ENCODE data around the gene FBL.
"Not testable (repeated sequence)": the region's sequence is repeated elsewhere in the genome, so short reads cannot be mapped to it uniquely, and the experiment has no call there.

Gene FBL

GRCh38 chr19:39845933-39846677 lies at the start of gene FBL:
TSS of gene FBL (minus strand) at chr19:39846379. CDS start at chr19:39846300, 79 bp downstream.
- peak; percentile 97 to 98 for DNase-seq (ENCODE audit: low read depth in 2 of 2)

GRCh38 chr19:39895096-39895495 lies 48.9 kb upstream of the FBL start:
- not testable (repeated sequence) for DNase-seq (ENCODE audit: low read depth in 2 of 2)

- not testable (repeated sequence) for DNase-seq (ENCODE audit: low read depth in 2 of 2)
These were observed 48.0 kb upstream of the FBL start for GRCh38 chr19:39894236-39894606.

GRCh38 chr19:39893366-39894235 lies 47.4 kb upstream of the FBL start:
- peak in 1 of 2 donors; percentile 53 for DNase-seq (ENCODE audit: low read depth in 2 of 2)

- not testable (repeated sequence) for DNase-seq (ENCODE audit: low read depth in 2 of 2)
These were observed 46.3 kb upstream of the FBL start for GRCh38 chr19:39892506-39892902.

GRCh38 chr19:39891660-39892505 lies 45.7 kb upstream of the FBL start:
- not testable (repeated sequence) for DNase-seq (ENCODE audit: low read depth in 2 of 2)

GRCh38 chr19:39890755-39891551 lies 44.8 kb upstream of the FBL start:
- DNase-seq (ENCODE audit: low read depth in 2 of 2), result no peak

GRCh38 chr19:39889872-39890754 lies 43.9 kb upstream of the FBL start:
- not testable (repeated sequence) for DNase-seq (ENCODE audit: low read depth in 2 of 2)

- DNase-seq (ENCODE audit: low read depth in 2 of 2), result not testable (repeated sequence)
These were observed 41.3 kb upstream of the FBL start for GRCh38 chr19:39887456-39887951.

GRCh38 chr19:39885821-39886554 lies 39.8 kb upstream of the FBL start:
- DNase-seq (ENCODE audit: low read depth in 2 of 2), result not testable (repeated sequence)

GRCh38 chr19:39884721-39885120 lies 38.5 kb upstream of the FBL start:
- DNase-seq (ENCODE audit: low read depth in 2 of 2), result not testable (repeated sequence)

- DNase-seq (ENCODE audit: low read depth in 2 of 2), result not testable (repeated sequence)
These were observed 36.5 kb upstream of the FBL start for GRCh38 chr19:39882645-39883044.

GRCh38 chr19:39881495-39882110 lies 35.4 kb upstream of the FBL start:
- not testable (repeated sequence) for DNase-seq (ENCODE audit: low read depth in 2 of 2)

GRCh38 chr19:39880241-39880640 lies 34.1 kb upstream of the FBL start:
- DNase-seq (ENCODE audit: low read depth in 2 of 2), result not testable (repeated sequence)

GRCh38 chr19:39879796-39880195 lies 33.6 kb upstream of the FBL start:
- DNase-seq (ENCODE audit: low read depth in 2 of 2), result not testable (repeated sequence)

- not testable (repeated sequence) for DNase-seq (ENCODE audit: low read depth in 2 of 2)
These were observed 32.7 kb upstream of the FBL start for GRCh38 chr19:39878866-39879265.

- DNase-seq (ENCODE audit: low read depth in 2 of 2), result no peak
These were observed 32.2 kb upstream of the FBL start for GRCh38 chr19:39878398-39878797.

GRCh38 chr19:39877982-39878381 lies 31.8 kb upstream of the FBL start:
- DNase-seq (ENCODE audit: low read depth in 2 of 2), result not testable (repeated sequence)

- not testable (repeated sequence) for DNase-seq (ENCODE audit: low read depth in 2 of 2)
These were observed 31.3 kb upstream of the FBL start for GRCh38 chr19:39877488-39877887.
